GM19324 (cell line): Measurements from ENCODE around the gene STK11.
"Not testable (repeated sequence)": the region's sequence is repeated elsewhere in the genome, so short reads cannot be mapped to it uniquely, and the experiment has no call there.

Source experiments
- ATAC-seq: cut with Tn5 transposase; IDR thresholded peaks from one replicate; pipeline ENCODE4 v1.9.1; 2021; ENCODE audit warnings: mild to moderate bottlenecking, moderate library complexity; ENCODE audit not compliant: unreplicated experiment, low FRiP score

STK11 gene

DNA sequence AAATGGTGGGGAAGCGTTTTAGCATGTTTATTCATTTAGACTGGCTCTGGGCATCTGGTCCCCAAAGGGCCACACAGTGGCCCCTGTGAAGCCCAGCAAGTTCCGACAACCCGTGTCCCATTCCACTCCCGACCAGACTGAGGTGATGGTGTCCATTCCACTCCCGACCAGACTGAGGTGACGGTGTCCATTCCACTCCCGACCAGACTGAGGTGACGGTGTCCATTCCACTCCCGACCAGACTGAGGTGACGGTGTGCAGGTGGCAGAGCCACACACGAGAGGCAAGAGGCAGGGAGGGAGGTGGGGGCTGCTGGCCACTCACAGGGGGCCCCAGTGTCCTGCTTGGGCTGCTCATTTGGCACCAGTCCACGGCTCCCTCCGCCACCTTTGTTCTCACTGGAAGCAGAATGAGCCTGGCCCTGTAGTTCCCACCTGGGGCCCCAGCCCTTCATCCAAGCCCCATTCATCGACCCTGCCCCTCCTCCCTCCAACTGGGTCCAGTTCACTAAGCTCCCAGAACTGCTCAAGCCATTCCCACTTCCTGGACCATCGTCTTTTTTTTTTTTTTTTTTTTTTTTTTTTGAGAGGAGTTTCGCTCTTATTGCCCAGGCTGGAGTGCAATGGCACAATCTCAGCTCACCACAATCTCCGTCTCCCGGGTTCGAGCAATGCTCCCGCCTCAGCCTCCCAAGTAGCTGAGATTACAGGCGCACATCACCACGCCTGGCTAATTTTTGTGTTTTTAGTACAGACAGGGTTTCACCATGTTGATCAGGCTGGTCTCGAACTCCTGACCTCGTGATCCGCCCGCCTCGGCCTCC is 40.9 kb downstream of the STK11 start:
- not testable (repeated sequence) for ATAC-seq

DNA sequence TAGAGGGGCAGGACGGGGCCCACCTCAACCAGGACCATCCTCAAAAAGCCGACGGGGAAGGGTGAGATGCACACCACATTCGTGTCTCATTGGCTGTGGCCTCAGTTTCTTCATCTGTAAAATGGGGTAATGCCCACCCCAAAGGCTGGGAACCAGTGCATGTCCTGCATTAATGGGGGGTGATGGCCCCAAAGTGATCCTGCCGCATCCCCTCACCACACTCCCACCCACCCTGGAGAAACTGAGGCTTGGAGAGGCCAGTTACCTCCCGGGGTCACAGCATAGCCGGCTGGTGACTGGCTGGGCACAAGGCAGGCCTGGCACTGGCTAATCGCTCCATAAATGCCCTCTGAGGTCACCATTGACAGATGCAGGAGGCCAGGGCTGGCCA is 42.2 kb downstream of the STK11 start:
- ATAC-seq: no peak

DNA sequence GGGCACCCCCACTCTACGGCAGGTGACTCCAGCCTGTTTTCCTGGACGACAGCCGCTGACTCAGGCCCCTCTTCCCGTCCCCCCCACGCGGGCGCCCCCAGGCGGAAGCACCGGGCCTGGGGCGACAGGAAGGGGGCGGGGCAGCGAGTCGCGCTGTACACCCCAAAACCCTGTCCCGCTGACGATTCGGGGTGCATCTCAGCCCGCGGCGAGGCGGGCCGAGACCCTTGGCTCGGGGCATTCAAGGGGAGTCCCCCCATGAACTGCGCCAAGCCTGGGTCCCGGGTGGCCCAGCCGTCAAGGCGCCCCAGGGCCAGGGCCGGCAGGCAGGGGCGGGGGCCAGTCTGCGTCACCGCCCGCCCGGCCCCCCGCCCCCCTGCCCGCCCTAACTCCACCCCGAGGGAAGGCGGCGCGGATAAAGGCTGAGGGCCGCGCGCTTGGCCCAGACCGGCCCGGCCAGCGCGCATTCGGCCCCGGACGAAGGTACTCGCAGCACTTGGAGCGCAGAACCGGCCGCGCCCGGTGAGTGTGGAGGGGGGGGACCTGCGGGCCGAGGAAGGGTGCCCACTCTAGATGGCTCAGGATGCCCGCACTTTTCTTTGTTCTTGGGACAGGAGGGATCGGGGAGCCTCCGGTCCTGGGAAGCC is 42.7 kb downstream of the STK11 start, which contains the start of gene MIDN:
MIDN (plus strand) TSS at position 445 of the 647 bp plus-strand sequence. CDS start 1,714 bp downstream, outside the sequence.
- ATAC-seq: peak; percentile 18

DNA sequence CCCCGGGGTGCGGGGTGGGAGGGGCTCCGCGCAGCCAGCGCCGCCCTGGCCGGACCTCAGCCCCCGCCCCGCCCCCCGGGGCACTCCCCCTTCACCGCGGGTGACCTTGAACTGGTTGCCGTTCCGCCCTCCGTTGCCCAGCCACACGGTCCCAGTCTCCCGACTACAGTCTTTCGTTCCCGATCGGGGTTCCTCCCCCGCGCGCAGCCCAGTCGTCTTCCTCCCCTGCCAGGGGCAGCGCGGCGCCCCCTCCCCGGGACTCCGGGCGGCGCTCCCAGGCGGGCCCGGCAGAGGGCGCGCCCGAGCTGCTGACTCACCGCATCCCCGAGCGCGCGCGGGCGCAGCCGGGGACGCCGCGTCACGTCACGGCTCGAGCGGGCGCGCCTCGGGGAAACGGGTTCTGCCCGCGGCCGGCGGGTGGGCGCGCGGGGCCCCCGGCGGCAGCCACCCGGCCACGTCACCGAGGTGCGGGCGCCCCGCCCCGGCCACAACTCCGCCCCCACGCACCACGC is 43.3 kb downstream of the STK11 start:
- peak; percentile 33 for ATAC-seq

DNA sequence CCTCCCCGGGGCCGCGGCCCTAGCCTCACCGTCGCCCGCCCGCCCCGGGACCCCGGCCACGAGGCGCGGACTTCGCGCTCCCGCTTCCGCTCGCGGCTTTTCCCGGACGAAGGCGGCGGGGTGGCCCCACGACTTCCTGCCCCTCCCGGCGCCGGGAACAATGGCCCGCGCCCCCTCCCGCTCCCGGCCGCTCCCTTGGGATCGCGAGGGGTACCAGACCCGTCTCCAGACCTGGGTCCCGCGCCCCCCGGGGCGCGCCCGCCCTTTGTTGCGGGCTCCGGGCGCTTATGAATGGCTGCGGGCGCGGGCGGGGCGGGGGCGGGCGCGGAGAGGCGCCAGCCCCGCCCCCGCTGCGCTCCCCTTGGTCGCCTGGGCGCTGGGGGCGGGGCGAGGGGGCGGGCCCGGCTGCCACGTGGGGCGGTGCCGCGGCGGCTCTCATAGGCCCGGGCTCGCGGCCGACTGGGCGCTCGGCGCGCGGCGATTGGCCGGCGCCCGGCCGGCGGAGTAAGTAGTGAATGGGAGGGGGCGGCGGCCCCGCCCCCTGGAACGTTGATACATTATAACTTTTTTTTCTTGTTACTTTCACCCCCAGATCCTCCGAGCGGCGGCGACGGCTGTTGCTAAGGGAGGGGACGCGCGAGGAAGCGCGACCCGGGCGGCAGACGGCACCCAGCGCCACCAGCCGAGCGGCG is 43.9 kb downstream of the STK11 start:
- ATAC-seq: peak; percentile 53

DNA sequence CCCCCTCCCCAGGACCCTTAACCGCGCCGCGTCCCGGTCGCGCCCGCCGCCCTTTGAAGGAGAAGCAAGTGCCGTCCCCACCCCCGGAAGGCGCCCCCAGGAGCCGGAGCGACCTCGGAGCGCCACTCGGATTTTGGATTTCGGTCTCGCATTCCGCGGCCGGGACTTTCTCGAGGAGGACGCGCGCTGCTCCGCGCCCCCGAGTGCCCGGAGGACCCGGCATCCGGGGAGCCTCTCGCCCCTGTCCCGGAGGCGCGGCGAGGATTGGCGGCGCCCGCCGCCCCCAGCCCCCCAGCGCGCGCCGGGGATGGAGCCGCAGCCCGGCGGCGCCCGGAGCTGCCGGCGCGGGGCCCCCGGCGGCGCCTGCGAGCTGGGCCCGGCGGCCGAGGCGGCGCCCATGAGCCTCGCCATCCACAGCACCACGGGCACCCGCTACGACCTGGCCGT is 44.4 kb downstream of the STK11 start:
- peak; percentile 0 for ATAC-seq

DNA sequence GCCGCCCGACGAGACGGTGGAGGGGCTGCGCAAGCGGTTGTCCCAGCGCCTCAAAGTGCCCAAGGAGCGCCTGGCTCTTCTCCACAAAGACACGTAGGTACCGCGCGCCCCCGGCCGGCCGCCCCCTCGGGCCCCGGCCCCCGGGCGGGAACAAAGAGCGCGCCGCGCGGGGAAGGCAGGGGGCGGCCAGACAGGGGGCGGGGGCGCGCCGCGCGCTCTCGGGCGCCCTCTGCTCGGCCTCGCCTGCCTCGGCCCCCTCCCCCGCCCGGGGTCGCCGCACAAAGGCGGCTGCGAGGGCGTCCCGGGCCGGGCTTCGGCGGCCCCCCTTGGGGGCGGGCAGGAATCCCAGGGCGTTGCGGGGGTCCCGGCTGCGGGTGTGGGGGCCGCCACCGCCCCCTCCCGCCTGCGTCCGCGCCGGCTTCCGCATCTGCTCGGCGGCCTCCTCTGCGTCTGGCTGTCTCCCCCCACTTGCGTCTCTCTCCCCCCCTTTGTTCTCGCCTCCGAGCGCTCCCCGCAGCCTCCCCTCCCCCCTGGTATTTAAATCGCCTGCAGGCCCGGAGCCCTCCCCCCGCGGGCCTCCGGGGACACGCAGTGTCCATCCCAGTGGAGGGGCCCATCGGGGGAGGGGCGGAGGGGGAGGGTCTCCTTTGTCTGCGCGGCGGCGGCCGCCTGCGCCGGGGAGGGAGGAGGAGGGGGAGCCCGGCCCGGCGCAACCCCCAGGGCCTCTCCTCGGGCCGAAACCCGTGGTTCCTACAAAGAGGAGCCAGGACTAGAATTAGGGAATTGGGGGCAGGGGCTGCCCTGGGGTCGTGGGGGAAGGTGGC is 45.1 kb downstream of the STK11 start:
- no peak for ATAC-seq

DNA sequence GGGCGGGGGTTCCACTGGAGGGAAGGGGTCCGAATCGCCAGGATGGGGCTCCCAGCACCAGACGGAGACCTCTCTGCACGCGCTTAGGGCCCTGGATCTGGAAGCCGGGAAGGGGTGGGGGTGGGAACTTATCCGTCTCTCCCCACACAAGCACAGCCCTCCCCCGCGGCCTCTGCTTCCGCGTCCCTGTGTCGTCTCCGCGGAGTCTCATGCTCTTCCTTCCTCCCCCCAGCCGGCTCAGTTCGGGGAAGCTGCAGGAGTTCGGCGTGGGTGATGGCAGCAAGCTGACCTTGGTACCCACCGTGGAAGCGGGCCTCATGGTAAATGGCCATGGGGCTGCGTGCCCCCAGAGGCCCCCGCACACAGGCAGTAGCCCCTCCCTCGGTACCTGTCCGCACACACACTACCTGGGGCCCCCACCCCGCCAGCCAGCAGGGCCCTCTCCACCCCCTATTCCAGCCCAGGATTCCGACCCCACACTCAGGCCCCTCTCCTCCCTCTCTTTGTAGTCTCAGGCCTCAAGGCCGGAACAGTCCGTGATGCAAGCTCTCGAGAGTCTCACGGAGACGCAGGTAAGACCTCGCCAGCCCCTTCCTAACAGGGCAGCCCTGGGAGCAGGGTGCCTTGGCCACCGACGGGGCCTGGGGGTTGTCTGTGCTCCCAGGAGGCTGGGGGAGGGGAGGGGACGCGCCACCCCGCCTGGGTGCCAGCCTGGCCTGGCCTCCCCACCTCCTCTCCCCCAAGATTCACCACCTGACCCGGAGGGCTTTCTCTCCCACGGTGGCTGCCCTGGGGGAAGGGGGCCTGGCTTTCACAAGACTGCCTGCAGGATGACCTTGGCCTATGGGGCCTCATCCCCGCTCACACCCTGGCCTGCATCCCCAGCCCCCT is 46.0 kb downstream of the STK11 start:
- no peak for ATAC-seq

DNA sequence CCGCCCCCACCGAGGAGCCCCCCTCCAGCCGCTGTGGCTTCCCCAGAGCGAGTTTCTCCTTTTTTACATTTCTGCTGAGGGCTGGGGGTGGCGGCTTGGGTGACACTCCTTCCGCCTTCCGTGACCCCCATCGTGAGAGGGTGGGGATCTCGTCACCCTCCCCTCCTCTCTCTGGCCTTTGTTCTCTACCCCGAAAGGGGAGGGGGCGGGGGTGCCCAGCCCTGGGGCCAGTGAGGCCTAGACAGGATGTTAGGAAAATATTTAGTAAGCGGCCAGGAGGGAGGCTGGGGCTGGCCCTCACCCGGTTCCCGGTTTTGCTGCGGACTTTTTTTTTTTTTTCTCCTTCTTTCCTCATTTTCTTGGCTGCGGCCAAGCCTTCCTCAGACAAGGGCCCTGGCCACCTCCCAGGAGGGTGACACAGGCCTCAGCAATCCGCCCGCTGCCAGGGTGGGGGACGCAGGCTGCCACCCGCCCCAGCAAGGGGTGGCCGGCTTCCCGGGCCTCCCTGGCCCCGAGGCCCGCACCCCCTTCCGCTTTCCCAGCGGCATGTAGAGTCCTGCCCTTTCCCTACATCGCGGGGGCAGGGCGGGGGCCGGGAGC is 46.7 kb downstream of the STK11 start:
- no peak for ATAC-seq

DNA sequence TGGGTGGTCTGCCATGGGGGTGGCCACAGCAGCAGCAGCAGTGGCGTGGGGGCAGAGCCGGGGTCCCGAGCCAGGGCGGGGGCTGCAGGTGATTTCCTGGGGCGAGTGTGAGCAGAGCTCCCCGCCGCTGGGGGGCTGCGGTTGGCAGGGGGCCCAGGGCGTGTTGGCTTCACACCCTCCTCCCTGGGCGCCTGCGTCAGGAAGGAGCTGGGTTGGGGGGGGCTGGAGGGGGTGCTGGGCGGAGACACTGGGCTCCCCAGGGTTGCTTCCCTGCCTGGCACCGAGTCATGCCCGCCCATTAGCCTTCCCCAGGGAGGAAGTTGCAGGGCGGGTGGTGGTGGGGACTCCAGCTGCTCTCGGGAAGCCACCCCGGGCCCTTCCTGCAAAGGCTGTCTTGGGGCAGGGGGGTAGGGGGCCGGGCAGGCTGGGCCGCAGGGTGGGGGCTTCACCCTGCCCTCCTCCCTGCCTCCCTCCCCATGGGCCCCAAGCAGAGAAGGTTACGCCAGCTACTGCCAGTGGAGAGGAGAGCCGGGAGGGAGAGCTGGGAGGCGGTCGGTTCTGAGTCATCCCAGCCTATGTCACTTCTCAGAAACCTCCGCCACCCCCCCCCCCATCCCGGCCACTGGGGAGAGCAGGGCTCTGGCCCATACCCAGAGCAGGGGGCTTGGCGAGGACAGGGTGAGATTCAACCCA is 47.4 kb downstream of the STK11 start:
- ATAC-seq: no peak

DNA sequence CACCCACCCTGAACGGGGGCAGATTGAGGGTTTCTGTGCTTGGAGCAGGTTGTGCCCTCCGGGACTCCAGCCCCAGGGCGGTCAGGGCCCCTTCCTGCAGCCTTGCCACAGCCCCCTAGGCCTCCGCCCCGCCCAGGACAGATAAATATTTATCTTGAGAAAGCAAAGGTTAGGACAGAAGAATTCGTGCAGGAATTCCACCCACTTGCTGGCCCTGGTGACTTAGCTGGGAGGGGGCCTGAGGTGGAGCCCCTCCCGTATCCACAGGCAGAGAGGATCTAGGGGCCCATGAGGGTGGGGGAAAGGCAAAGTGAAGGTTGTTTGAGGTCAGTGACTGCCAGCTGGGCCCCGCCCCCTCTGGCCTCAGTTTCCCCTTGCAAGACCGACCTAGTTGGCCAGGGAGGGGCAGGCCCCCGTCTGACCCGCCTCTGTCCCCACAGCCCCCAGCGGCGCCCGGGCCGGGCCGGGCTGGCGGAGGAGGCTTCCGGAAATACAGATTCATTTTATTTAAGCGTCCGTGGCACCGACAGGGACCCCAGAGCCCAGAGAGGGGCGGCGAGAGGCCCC is 48.0 kb downstream of the STK11 start:
- no peak for ATAC-seq

DNA sequence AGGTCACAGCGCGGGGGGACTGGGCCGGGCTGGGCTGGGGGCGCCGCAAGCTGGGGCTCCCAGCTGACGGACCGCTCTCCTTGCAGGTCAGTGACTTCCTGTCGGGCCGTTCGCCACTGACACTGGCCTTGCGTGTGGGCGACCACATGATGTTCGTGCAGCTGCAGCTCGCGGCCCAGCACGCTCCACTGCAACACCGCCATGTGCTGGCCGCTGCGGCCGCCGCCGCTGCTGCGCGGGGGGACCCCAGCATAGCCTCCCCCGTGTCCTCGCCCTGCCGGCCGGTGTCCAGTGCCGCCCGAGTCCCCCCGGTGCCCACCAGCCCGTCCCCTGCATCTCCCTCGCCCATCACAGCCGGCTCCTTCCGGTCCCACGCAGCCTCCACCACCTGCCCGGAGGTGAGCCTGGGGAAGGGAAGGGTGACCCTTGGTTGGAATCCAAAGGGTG is 48.5 kb downstream of the STK11 start:
- no peak for ATAC-seq

DNA sequence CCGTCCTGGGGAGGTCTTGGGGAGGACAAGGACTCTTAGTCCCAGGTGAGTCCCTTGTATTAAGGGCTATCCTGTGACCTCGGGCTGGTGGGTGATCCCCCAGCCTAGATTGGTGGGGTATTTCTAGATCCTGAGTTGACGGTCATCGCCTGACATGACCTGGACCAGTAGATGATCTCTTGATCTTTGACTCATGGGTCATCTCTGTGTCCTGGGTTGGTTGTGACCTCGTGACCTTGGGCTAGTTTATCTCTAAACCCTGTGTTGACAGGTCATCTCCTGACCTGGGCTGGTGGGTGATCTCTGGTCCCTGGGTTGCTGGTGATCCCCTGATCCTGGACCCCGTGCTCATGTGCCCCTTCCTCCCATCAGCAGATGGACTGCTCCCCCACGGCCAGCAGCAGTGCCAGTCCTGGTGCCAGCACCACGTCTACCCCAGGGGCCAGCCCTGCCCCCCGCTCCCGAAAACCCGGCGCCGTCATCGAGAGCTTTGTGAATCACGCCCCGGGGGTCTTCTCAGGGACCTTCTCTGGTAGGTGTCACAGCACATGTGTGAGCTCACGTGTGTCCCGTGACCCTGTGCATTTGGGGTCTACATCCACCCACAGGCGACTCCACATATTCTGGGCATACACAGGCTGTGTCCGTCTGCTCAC is 49.1 kb downstream of the STK11 start:
- no peak for ATAC-seq

DNA sequence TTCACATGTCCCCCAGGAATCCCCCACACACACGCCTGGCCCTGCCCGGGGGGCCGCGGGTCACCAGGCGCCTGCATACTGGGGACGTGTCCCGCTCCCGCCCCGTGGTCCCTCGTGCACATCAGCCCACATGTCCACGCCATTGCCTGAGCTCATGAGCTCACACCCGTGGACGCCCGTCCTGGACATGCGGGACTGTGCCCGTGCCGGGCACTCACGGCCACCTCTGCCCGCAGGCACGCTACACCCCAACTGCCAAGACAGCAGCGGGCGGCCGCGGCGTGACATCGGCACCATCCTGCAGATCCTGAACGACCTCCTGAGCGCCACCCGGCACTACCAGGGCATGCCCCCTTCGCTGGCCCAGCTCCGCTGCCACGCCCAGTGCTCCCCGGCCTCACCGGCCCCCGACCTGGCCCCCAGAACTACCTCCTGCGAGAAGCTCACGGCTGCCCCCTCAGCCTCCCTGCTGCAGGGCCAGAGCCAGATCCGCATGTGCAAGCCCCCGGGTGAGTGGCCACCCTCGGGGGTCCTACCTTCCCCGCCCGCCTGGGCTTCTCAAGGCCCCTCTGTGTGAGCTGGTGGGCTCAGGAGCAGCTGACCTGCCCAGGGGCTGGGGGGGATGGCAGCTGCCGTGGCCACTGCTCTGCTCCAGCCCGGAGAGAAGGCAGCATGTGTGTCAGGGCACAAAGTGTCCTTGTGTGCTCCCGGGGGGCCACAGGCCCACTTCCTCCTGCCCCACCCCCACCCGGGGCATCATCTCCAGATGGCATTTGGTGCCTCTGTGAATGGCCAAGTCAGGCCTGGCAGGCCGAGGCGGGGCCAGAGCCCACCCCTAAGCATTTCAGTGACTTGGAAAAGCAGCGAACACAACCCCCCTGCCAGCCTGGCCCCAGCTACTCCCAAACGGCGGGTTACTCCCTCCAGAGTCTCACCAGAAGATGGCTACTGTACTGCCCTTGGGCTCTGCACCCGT is 49.9 kb downstream of the STK11 start:
- no peak for ATAC-seq

DNA sequence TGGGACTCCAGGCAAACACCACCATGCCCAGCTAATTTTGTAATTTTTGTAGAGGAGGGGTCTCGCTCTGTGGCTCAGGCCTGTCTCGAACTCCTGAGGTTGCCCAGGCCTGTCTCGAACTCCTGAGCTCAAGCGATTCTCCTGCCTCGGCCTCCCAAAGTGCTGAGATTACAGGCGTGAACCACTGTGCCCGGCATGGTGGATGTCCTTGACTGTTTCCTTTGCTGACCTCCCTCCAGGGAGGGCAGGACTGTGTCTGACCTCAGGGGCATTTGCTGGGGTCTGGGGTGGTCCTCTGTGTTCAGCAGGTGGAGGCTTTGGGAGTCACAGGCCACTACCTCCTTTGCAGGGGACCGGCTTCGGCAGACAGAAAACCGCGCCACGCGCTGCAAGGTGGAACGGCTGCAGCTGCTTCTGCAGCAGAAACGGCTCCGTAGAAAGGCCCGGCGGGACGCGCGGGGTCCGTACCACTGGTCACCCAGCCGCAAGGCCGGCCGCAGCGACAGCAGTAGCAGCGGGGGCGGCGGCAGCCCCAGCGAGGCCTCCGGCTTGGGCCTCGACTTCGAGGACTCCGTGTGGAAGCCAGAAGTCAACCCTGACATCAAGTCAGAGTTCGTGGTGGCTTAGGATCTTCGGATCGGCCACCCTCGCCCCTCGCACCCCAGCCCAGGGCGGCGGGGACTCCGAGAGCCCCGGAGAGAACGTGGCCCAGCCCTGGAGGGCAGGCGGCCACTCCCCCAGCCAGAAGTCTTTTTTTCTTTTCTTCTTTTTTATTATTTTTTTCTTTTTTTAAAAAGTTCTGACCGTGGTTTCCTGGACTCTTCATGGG is 51.3 kb downstream of the STK11 start:
- ATAC-seq: no peak
